OCI-M1 (cell line): ENCODE data around the gene TCF12.
"Not testable (repeated sequence)": the region's sequence is repeated elsewhere in the genome, so short reads cannot be mapped to it uniquely, and the experiment has no call there.

Source experiments
- DNase-seq: peaks from one replicate; lab custom pipeline; 2025; lab: John Stamatoyannopoulos, UW

TCF12 gene

GRCh38 chr15:56948000-56948763 lies 29.7 kb downstream of the TCF12 start:
- no peak for DNase-seq

- no peak for DNase-seq
These were observed 30.3 kb downstream of the TCF12 start for GRCh38 chr15:56948764-56949101.

- DNase-seq = no peak
These were observed 32.5 kb downstream of the TCF12 start for GRCh38 chr15:56950979-56951378.

GRCh38 chr15:56953790-56954189 lies 35.3 kb downstream of the TCF12 start:
- no peak for DNase-seq

GRCh38 chr15:56955011-56955410 lies 36.6 kb downstream of the TCF12 start:
- not testable (repeated sequence) for DNase-seq

GRCh38 chr15:56956538-56956937 lies 38.1 kb downstream of the TCF12 start:
- DNase-seq = no peak

DNA sequence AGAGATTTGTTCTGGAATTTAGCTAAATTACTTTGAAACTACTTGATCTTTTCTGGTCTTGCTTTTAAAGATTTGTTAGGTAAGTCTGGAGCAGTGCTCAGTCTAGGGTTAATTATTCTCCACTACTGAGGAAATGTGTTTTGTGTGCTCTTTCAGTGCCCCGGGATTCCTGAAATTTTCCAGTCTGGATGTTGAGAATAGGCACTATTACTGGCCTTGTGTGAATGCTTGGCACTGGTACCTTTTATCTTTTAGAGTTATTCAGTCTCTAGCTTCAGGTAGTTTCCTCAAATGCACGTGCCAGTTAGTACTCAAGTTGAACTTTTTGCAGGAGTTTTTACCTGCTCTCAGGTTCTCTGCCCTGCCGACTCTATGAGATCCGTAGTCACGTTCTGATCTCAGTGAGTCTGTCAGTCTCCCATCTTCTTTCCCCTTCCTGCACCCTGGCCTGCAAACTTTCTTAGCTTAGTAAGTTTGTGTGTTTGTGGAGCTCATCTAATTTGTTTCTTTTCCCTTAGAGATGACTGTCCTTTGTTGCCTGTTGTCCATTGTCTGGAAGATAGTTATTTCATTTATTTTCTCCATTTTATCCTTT lies 39.5 kb downstream of the TCF12 start:
- DNase-seq = no peak

DNA sequence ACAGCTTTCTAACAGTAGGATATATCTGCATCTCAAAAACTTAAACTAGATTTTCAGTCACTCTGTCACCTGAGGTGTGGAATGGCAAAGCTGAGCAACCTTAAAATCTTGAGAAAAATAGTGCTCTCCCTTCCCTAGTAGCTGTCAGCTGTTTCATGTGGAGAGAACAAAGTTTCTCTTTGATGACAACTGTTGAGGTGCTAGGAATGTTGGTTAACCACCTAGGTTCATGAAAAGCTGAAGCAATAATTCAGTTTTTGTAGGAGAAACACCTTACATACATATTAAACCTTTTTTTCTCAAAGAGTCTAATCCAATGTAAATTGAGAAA lies 40.8 kb downstream of the TCF12 start:
- no peak for DNase-seq

GRCh38 chr15:56960116-56960515 lies 41.7 kb downstream of the TCF12 start:
- no peak for DNase-seq

GRCh38 chr15:56963126-56963525 lies 44.7 kb downstream of the TCF12 start:
- DNase-seq = no peak

DNA sequence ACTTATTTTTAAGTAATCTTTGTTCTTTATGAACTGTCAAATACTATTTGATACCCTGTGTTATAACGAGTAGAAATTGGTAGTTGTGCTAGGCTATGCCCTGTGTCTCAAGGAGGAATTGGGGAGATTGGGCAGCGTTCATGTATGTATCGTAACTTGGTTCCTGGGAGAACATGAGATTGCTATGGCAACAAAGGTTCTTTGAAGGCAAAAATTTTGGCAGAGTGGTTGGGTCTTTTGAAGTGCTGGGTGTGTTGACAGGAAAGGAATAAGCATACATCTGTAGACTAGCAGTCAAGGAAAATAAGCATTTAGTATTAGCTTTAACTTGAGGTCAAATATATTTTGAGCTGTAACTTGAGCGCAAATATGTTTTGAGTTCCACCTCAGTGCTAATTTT lies 45.3 kb downstream of the TCF12 start:
- no peak for DNase-seq

DNA sequence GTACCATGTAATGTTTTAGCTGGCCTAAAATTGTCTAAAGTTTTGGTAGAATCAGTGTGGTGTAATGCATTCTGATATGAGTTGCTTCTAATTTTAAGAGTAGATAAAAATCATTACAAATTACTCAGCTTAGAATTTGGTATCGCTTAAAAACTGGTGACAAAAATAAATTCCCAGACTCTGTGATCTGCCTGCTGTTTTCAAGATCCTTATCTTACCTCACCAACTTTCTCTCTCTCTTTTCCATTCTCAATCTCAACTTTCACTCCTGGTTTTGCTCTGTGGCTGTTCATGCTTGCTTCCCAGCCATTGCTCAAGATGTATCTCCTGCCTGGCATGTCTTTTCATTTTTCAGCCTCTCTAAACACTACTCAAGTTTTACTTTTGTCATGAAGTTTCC lies 45.7 kb downstream of the TCF12 start:
- no peak for DNase-seq

GRCh38 chr15:56965231-56966013 lies 47.0 kb downstream of the TCF12 start:
- DNase-seq = no peak

- DNase-seq = no peak
These were observed 48.9 kb downstream of the TCF12 start for GRCh38 chr15:56967336-56967735.

DNA sequence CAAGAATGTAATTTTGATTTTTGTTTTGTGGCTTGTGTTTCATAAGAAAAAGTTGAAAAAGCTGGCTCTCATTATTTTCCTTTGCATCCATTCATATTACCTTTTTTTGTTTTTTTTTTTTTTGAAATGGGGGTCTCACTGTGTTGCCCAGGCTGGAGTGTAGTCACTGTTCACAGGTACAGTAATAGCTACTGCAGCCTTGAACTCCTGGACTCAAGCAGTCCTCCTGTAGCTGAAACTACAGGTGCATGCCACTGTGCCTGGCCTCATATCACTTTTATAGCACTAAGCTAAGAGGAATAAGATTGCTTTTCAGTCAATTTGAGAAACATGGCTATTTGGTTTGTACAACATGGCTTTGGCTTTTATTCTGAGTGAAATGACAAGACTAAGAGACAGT lies 49.8 kb downstream of the TCF12 start:
- no peak for DNase-seq

GRCh38 chr15:56968821-56969220 lies 50.4 kb downstream of the TCF12 start:
- DNase-seq = no peak

- peak; percentile 37 for DNase-seq
These were observed 50.9 kb downstream of the TCF12 start for GRCh38 chr15:56969265-56969895.

- DNase-seq = peak; percentile 68
These were observed 53.1 kb downstream of the TCF12 start for GRCh38 chr15:56971571-56971970.

DNA sequence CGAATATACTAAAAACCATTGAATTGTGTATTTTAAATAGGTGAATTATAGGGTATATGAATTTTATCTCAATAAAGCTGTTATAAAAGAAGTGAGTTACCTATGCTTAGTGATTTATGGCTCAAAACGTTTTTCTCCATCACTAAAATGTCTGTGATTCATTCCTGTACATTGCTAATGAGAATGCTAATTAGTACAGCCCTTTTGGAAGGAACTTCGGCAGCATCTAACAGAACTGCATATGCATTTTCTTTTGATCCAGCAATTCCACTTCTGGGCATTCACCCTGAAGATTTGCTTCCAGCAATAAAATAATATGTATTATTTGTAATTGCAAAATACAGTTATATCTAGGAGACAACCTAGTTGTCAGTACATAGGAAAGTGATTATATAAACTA lies 53.6 kb downstream of the TCF12 start:
- DNase-seq = no peak

DNA sequence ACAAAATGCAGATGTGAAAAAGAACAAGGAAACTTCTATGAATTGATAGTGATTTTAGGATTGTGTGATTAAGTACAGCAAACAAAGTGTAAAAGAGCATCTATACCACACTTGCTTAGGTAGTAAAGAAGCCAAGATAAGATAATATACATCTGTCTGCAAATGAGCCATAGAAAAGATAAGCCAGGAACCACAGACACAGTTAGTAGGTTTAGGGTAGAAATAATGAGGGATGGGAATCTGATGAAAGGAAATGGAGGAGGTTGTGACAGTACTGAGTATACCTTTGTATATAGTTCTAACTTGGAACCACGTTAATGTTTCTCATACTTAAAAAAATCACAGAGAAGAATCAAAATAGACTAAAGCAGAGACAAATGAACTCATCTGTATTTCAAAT lies 54.0 kb downstream of the TCF12 start:
- peak; percentile 31 for DNase-seq

GRCh38 chr15:56973463-56973862 lies 55.0 kb downstream of the TCF12 start:
- no peak for DNase-seq

DNA sequence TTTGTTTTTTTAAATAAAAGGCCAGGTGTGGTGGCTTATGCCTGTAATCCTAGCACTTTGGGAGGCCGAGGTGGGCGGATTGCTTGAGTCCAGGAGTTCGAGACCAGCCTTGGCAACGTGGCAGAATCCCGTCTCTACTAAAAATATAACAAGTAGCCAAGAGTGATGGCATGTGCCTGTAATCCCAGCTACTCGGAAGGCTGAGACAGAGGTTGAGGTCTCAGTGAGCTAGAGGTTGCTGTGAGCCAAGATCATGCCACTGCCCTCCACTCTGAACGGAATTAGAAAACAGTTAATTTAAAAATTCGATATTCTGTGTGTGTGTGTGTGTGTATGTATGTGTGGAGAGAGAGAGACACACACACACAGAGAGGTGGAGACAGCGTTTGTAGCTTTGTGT lies 58.8 kb downstream of the TCF12 start:
- DNase-seq = no peak
